Mesenchymal stem cell (in vitro differentiated cells and primary cell): ENCODE results near the gene CILP.

Source experiments
- DNase-seq: peaks from one replicate; pipeline ENCODE4 v3.0.0-alpha.2; 2013
- H2AFZ ChIP-seq: one replicate; pipeline ENCODE4 v1.6.1; 2013; ENCODE audit warnings: low read depth, mild to moderate bottlenecking, control low read depth, inconsistent platforms, low read length, moderate library complexity
- H2AK5ac ChIP-seq: 2 replicates; pipeline ENCODE4 v1.6.1; 2013; ENCODE audit warnings: low read length, moderate library complexity, mild to moderate bottlenecking, inconsistent platforms; ENCODE audit not compliant: severe bottlenecking
- H2BK120ac ChIP-seq: one replicate; pipeline ENCODE4 v1.6.1; 2013; ENCODE audit warnings: low read depth, mild to moderate bottlenecking, inconsistent platforms, low read length, moderate library complexity
- H2BK12ac ChIP-seq, 2 experiments: one replicate each; pipeline ENCODE4 v1.6.1; 2013; ENCODE audit warnings: inconsistent platforms in 2 of 2, low read length in 2 of 2, mild to moderate bottlenecking in 2 of 2, moderate library complexity in 2 of 2, control low read depth in 1 of 2
- H2BK15ac ChIP-seq: one replicate; pipeline ENCODE4 v1.6.1; 2013; ENCODE audit warnings: mild to moderate bottlenecking, low read depth, inconsistent platforms; ENCODE audit not compliant: poor library complexity, severe bottlenecking
- H2BK5ac ChIP-seq: 2 replicates; pipeline ENCODE4 v1.6.1; 2013; ENCODE audit warnings: low read depth, mild to moderate bottlenecking, low read length, control low read depth, inconsistent platforms; ENCODE audit not compliant: poor library complexity, severe bottlenecking
- H3K14ac ChIP-seq, 2 experiments: one replicate each; pipeline ENCODE4 v1.6.1; 2013; ENCODE audit warnings: inconsistent platforms in 2 of 2, low read length in 2 of 2, control low read depth in 1 of 2, mild to moderate bottlenecking in 1 of 2, moderate library complexity in 1 of 2
- H3K18ac ChIP-seq, 2 experiments: one replicate each; pipeline ENCODE4 v1.6.1; 2013; ENCODE audit warnings: inconsistent platforms in 2 of 2, low read length in 2 of 2, control low read depth in 1 of 2, low read depth in 1 of 2, mild to moderate bottlenecking in 1 of 2
- H3K23ac ChIP-seq, 2 experiments: one replicate each; pipeline ENCODE4 v1.6.1; 2013; ENCODE audit warnings: inconsistent platforms in 2 of 2, low read length in 2 of 2, mild to moderate bottlenecking in 2 of 2, moderate library complexity in 2 of 2, control low read depth in 1 of 2
- H3K27ac ChIP-seq: 2 replicates; pipeline ENCODE4 v1.5.1; 2013; ENCODE audit warnings: mild to moderate bottlenecking, moderate library complexity, low read length, control low read depth, inconsistent platforms; ENCODE audit not compliant: poor library complexity, severe bottlenecking
- H3K27me3 ChIP-seq, 2 experiments: 2 replicates each; pipeline versions ENCODE4 v1.6.1 to v1.7.0; 2013; ENCODE audit warnings: low read length in 2 of 2, mild to moderate bottlenecking in 2 of 2, moderate library complexity in 2 of 2, control low read depth in 1 of 2, inconsistent platforms in 1 of 2; ENCODE audit not compliant: control insufficient read depth in 1 of 2, insufficient read depth in 1 of 2
- H3K36me3 ChIP-seq, 2 experiments: 2 replicates each; pipeline versions ENCODE4 v1.6.1 to v1.7.0; 2013; ENCODE audit warnings: low read length in 2 of 2, control low read depth in 1 of 2, inconsistent platforms in 1 of 2, low read depth in 1 of 2, mild to moderate bottlenecking in 1 of 2; ENCODE audit not compliant: insufficient read depth in 2 of 2, control insufficient read depth in 1 of 2
- H3K4ac ChIP-seq, 2 experiments: one replicate each; pipeline ENCODE4 v1.6.1; 2013; ENCODE audit warnings: inconsistent platforms in 2 of 2, low read length in 2 of 2, mild to moderate bottlenecking in 2 of 2, moderate library complexity in 2 of 2, control low read depth in 1 of 2, low read depth in 1 of 2
- H3K4me1 ChIP-seq: 2 replicates; pipeline ENCODE4 v1.6.1; 2013; ENCODE audit warnings: low read depth, low read length, control low read depth; ENCODE audit not compliant: control insufficient read depth, insufficient read depth
- H3K4me2 ChIP-seq: 2 replicates; pipeline ENCODE4 v1.6.1; 2013; ENCODE audit warnings: low read length, mild to moderate bottlenecking, inconsistent platforms; ENCODE audit not compliant: poor library complexity, severe bottlenecking
- H3K4me3 ChIP-seq, 2 experiments: 2 replicates each; pipeline versions ENCODE4 v1.5.1 to v1.7.0; 2013; ENCODE audit warnings: low read length in 2 of 2, mild to moderate bottlenecking in 2 of 2, control low read depth in 1 of 2, low read depth in 1 of 2; ENCODE audit not compliant: insufficient read depth in 1 of 2
- H3K79me1 ChIP-seq: replicated peaks from 2 replicates; pipeline ENCODE4 v1.6.1; 2013; ENCODE audit warnings: mild to moderate bottlenecking, control low read depth, low read length, inconsistent platforms; ENCODE audit not compliant: poor library complexity, severe bottlenecking
- H3K9ac ChIP-seq: 2 replicates; pipeline ENCODE4 v1.7.0; 2013; ENCODE audit warnings: mild to moderate bottlenecking, low read length, moderate library complexity
- H3K9me3 ChIP-seq: 2 replicates; pipeline ENCODE4 v1.7.0; 2013; ENCODE audit warnings: mild to moderate bottlenecking, low read length; ENCODE audit not compliant: control insufficient read depth
- H4K8ac ChIP-seq: one replicate; pipeline ENCODE4 v1.6.1; 2013; ENCODE audit warnings: inconsistent platforms, mild to moderate bottlenecking, low read length, moderate library complexity
- H4K91ac ChIP-seq: one replicate; pipeline ENCODE4 v1.6.1; 2013; ENCODE audit warnings: mild to moderate bottlenecking, low read length, inconsistent platforms
- WGBS: methylation state at CpG from one replicate; pipeline ENCODE4 v1.1.7; 2013; ENCODE audit warnings: mixed read lengths; 5-methylcytosine and 5-hydroxymethylcytosine counted together

Gene CILP

DNA sequence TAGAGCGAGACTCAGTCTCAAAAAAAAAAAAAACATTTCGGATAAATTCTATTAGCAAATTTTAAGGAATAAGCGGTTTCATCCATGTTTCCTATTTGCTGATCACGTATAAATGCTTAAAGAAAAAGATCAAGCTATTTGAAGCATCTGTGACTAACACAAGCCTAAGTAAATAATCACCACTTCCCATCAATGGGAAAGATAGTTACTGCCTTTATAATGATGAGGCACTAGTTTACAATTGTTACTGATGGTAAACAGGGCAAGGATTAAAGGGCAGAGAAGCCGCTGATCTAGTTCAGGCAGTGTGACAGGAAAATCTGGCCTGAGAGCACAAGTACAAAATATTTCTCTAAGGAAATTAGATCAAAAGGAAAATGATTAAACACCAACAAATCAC is 39.8 kb downstream of the CILP start:
- peaks cover 23 to 68% of the 10 kb centered on the region in 2 experiments for H3K36me3 ChIP-seq
- no peak overlapping the region for H3K4ac ChIP-seq
- no peak overlapping the region for H3K9ac ChIP-seq
- H3K27ac ChIP-seq = no peak overlapping the region
- H4K91ac ChIP-seq = no peak overlapping the region
- 100% methylated on average over 4 of the region's 5 CpGs for WGBS
- H3K79me1 ChIP-seq = peaks cover 8% of the 10 kb centered on the region
- no peak overlapping the region for H2BK15ac ChIP-seq
- no peak for DNase-seq
- H4K8ac ChIP-seq = no peak overlapping the region
- H2AFZ ChIP-seq = no peak overlapping the region
- H3K18ac ChIP-seq = no peak overlapping the region
- no peak overlapping the region for H3K23ac ChIP-seq
- peaks cover 8% of the 10 kb centered on the region for H3K4me1 ChIP-seq
- H2BK120ac ChIP-seq = no peak overlapping the region
- H2BK5ac ChIP-seq = no peak overlapping the region
- no peaks in the 10 kb centered on the region for H3K9me3 ChIP-seq
- no peaks in the 10 kb centered on the region for H3K27me3 ChIP-seq
- H3K14ac ChIP-seq = no peak overlapping the region
- H2BK12ac ChIP-seq = no peak overlapping the region
- H3K4me2 ChIP-seq = no peak overlapping the region
- H3K4me3 ChIP-seq = no peak overlapping the region
- H2AK5ac ChIP-seq = no peak overlapping the region

GRCh38 chr15:65165875-65166274 is 45.4 kb downstream of the CILP start:
- Histone ChIP-seq H4K91ac (no peak overlapping the region), H3K14ac (no peak overlapping the region), H3K4me1 (peaks cover 3% of the 10 kb centered on the region), H2BK15ac (no peak overlapping the region), H2BK12ac (no peak overlapping the region), H3K4me2 (no peak overlapping the region), H2AK5ac (no peak overlapping the region), H4K8ac (no peak overlapping the region), H3K27me3 (no peaks in the 10 kb centered on the region), H2AFZ (no peak overlapping the region), H3K18ac (no peak overlapping the region), H3K9me3 (no peaks in the 10 kb centered on the region), H3K4me3 (no peak overlapping the region), H3K9ac (no peak overlapping the region), H3K23ac (no peak overlapping the region), H3K36me3 (peaks cover 22 to 72% of the 10 kb centered on the region in 2 experiments), H2BK120ac (no peak overlapping the region), H3K79me1 (peaks cover 13% of the 10 kb centered on the region), H3K4ac (no peak overlapping the region), H2BK5ac (no peak overlapping the region), H3K27ac (no peak overlapping the region)
- DNase-seq = no peak
- no CpG with 5 or more reads among the region's 2 CpGs for WGBS

DNA sequence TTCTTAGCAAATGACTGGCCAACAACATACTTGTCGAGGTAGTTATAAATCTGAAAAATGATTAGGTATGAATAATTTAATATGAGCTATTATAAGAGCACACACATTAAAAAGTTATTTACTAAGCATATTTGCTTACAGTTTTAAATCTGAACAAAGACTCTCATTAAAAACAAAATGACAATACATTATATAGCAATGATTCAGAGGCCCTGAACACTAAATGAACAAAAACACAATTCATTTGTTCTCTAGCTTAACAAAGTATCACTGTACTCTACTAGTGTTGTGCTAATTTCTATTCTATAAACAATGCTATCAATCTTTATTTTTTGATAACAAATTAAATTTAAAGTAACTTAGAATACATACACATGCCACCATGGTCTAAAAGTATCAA is 47.1 kb downstream of the CILP start:
- no peak for DNase-seq
- Histone ChIP-seq H2BK120ac (no peak overlapping the region), H4K91ac (no peak overlapping the region), H3K23ac (no peak overlapping the region), H3K4me3 (no peak overlapping the region), H2BK12ac (no peak overlapping the region), H4K8ac (no peak overlapping the region), H2BK15ac (no peak overlapping the region), H3K27me3 (no peaks in the 10 kb centered on the region), H3K36me3 (peaks cover 14 to 65% of the 10 kb centered on the region in 2 experiments), H2AFZ (no peak overlapping the region), H3K4me1 (peaks cover 3% of the 10 kb centered on the region), H2AK5ac (no peak overlapping the region), H3K9ac (no peak overlapping the region), H3K18ac (no peak overlapping the region), H3K27ac (no peak overlapping the region), H3K4ac (no peak overlapping the region), H3K79me1 (peaks cover 12% of the 10 kb centered on the region), H3K4me2 (no peak overlapping the region), H2BK5ac (no peak overlapping the region), H3K9me3 (no peaks in the 10 kb centered on the region), H3K14ac (no peak overlapping the region)
- WGBS = no CpG with 5 or more reads among the region's 1 CpG

DNA sequence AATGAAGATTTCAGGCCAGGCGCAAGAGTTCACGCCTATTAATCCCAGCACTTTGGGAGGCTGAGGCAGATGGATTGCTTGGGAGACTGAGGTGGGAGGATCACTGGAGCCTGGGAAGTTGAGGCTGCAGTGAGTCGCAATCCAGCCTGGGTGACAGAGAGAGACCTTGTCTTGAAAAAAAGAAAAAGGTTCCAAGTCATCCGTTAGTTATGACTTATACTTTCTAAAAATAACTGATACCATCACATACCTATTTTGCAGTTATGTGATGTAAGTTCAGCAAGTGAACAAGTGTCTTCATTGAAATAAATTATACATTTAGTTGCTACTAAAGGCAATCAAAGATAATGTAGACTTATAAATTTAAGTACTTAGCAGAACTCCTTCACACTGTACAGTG is 48.2 kb downstream of the CILP start:
- H2BK5ac ChIP-seq = no peak overlapping the region
- WGBS = 98% methylated on average over 2 of the region's 4 CpGs
- H2BK120ac ChIP-seq = no peak overlapping the region
- DNase-seq = no peak
- no peak overlapping the region for H3K23ac ChIP-seq
- H2AK5ac ChIP-seq = no peak overlapping the region
- H3K4ac ChIP-seq = no peak overlapping the region
- peaks cover 11% of the 10 kb centered on the region for H3K79me1 ChIP-seq
- no peak overlapping the region for H2BK12ac ChIP-seq
- H3K14ac ChIP-seq = no peak overlapping the region
- no peak overlapping the region for H3K9ac ChIP-seq
- H3K4me2 ChIP-seq = no peak overlapping the region
- H3K9me3 ChIP-seq = no peaks in the 10 kb centered on the region
- no peak overlapping the region for H3K18ac ChIP-seq
- H4K8ac ChIP-seq = no peak overlapping the region
- H2BK15ac ChIP-seq = no peak overlapping the region
- H3K4me1 ChIP-seq = peaks cover 3% of the 10 kb centered on the region
- H3K4me3 ChIP-seq = no peak overlapping the region
- H3K27me3 ChIP-seq = no peaks in the 10 kb centered on the region
- no peak overlapping the region for H3K27ac ChIP-seq
- H4K91ac ChIP-seq = no peak overlapping the region
- no peak overlapping the region for H2AFZ ChIP-seq
- peaks cover 10 to 72% of the 10 kb centered on the region in 2 experiments for H3K36me3 ChIP-seq
